ENCODE measurements around the gene PCDHGA1.

The PCDHGA1 gene

DNA sequence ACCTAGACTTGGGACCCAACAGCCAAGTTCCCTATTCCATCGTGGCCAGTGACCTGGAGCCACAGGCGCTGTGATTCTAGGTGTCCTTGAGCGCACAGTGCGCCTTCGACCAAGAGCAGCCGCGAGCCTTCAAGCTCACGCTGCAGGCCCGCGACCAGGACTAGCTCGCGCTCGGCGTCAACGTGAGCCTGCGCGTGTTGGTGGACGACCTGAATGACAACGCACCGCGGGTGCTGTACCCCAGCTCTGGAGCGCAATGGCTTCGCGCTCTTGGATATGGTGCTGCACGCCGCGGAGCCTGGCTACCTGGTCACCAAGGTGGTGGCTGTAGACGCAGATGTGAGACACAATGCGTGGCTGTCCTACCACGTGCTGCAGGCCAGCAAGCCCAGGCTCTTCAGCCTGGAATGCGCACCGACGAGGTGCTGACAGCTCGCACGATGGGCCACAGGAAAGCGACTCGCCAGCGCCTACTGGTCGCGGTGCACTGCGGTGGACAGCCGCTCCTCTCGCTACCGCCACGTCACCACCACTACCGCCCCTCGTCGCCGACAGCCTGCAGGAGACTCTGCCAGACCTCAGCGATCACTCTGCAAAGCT lies 111.4 kb downstream of the PCDHGA1 start:
- DNase-seq (ENCODE audit: low spot score) = no peak

DNA sequence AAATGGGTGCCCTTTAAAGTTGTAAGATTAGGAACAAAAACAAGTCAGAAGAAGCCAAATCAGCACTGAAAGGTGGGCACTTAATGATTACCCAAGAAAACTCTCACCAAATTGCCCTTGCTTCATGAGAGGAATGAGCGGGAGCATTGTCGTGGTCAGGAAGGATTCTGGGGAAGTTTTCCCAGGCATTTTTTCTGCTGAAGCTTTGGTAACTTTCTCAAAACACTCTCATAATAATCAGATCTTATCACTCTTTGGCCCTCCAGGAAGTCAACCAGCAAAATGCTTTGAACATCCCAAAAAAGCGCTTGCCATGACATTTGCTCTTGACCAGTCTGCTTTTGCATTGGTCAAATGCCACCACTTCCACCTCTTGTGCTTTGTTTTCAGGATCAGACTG lies 135.0 kb downstream of the PCDHGA1 start:
- no peak for DNase-seq (ENCODE audit: low spot score)

DNA sequence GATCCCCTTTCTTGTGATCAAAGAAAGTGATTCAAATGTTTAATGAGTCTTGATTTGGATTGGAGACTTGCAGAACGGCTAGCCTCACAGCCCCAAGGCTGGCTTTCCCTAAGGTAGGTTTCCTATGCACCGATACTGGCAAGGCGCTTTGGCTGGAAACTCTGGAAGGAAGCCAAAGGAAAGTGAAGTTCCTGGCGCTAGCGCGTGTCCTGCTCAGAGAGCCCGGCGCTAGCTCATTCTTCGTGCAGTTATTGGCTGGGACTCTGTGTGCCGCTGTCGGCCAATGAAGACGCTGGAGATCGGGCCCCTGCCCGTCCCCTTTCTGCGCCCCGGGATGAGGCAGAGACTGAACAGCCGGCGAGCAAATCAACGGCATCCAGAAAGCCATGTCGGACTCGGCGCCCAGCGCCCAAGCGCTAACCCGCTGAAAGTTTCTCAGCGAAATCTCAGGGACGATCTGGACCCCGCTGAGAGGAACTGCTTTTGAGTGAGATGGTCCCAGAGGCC lies 145.4 kb downstream of the PCDHGA1 start, which contains the start of gene PCDHGC3:
PCDHGC3 (plus strand) TSS at position 342 of the 507 bp plus-strand sequence; CDS start at position 493, 151 bp downstream.
- peak; percentile 96 for DNase-seq (ENCODE audit: low spot score)

DNA sequence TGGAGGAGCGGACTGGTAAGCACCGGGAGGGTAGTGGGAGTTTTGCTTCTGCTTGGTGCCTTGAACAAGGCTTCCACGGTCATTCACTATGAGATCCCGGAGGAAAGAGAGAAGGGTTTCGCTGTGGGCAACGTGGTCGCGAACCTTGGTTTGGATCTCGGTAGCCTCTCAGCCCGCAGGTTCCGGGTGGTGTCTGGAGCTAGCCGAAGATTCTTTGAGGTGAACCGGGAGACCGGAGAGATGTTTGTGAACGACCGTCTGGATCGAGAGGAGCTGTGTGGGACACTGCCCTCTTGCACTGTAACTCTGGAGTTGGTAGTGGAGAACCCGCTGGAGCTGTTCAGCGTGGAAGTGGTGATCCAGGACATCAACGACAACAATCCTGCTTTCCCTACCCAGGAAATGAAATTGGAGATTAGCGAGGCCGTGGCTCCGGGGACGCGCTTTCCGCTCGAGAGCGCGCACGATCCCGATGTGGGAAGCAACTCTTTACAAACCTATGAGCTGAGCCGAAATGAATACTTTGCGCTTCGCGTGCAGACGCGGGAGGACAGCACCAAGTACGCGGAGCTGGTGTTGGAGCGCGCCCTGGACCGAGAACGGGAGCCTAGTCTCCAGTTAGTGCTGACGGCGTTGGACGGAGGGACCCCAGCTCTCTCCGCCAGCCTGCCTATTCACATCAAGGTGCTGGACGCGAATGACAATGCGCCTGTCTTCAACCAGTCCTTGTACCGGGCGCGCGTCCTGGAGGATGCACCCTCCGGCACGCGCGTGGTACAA lies 146.0 kb downstream of the PCDHGA1 start:
- DNase-seq (ENCODE audit: low spot score) = peak; percentile 77

DNA sequence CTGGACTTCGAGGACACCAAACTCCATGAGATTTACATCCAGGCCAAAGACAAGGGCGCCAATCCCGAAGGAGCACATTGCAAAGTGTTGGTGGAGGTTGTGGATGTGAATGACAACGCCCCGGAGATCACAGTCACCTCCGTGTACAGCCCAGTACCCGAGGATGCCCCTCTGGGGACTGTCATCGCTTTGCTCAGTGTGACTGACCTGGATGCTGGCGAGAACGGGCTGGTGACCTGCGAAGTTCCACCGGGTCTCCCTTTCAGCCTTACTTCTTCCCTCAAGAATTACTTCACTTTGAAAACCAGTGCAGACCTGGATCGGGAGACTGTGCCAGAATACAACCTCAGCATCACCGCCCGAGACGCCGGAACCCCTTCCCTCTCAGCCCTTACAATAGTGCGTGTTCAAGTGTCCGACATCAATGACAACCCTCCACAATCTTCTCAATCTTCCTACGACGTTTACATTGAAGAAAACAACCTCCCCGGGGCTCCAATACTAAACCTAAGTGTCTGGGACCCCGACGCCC lies 146.8 kb downstream of the PCDHGA1 start:
- DNase-seq (ENCODE audit: low spot score) = no peak

DNA sequence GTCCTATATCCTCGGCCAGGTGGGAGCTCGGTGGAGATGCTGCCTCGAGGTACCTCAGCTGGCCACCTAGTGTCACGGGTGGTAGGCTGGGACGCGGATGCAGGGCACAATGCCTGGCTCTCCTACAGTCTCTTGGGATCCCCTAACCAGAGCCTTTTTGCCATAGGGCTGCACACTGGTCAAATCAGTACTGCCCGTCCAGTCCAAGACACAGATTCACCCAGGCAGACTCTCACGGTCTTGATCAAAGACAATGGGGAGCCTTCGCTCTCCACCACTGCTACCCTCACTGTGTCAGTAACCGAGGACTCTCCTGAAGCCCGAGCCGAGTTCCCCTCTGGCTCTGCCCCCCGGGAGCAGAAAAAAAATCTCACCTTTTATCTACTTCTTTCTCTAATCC lies 147.5 kb downstream of the PCDHGA1 start:
- no peak for DNase-seq (ENCODE audit: low spot score)

DNA sequence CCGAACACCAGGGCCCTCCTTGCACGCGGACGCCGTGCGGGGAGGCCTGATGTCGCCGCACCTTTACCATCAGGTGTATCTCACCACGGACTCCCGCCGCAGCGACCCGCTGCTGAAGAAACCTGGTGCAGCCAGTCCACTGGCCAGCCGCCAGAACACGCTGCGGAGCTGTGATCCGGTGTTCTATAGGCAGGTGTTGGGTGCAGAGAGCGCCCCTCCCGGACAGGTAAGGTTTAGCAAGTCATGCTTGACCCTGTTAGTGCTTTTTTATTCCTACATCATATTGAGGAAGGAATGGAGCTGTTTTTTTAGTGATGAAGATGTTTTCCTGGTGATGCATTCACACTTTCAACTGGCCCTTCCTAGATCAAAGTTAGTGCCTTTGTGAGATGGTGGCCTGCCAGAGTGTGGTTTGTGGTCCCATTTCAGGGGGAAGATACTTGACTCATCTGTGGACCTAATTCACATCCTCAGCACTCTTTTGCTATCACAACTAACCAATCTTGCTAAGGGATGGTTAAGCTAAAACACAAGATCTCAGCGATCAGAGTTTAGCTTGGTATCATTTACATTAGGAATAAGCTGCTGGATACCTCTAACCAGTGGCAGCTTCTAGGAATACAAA lies 148.1 kb downstream of the PCDHGA1 start:
- DNase-seq (ENCODE audit: low spot score) = no peak

DNA sequence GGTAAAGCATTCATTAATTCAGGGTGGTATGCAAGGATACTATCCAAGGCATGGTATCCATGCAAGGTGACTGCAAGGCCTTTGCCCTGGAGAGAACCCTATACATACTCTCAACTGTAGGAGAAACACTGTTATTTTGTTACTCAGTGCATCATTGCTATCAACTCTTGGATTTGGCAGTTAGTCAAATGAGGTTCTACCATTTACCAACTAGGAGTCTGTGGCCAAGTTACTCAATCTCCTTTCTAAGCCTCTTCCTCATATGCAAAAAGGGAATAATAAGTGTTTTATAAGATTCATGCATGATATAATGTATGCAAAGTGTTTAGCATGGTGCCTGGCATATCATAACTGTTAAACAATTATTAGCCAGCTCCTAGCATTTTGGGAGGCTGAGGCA lies 149.5 kb downstream of the PCDHGA1 start:
- no peak for DNase-seq (ENCODE audit: low spot score)

DNA sequence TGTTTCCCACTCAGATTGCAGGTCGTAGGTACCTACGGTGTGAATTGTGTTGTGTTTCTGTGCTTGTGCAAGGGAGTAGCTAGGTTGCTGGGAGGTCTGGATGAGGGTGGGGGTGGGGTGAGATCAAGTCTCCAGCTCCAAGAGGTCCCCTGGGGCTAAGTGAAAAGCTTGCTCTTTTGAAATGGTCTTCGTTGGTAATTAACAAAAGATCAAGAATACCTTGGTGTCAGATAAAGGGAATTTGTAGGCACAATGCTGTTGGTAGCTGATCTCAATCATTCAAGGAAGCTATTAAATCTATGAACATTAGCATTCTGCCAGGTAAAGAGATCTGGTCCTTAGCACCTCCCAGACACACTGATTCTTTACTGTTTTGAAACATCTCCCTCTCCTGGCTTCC lies 153.6 kb downstream of the PCDHGA1 start:
- DNase-seq (ENCODE audit: low spot score) = no peak

DNA sequence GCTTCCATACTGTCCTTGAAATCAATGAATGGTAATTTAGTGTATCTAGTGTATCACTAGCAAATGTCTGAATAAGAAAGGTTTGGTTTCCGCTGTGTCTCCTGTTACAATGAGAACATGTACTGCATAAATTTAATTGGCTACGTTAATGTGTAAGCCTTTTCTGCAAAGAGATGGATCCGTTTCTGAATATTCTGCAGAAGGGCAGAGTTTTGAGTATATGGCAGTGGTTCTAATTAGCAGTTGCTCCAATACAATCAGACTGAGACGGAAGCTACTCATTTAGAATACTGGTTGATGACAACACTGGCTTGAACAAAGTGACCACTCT lies 154.0 kb downstream of the PCDHGA1 start:
- no peak for DNase-seq (ENCODE audit: low spot score)

DNA sequence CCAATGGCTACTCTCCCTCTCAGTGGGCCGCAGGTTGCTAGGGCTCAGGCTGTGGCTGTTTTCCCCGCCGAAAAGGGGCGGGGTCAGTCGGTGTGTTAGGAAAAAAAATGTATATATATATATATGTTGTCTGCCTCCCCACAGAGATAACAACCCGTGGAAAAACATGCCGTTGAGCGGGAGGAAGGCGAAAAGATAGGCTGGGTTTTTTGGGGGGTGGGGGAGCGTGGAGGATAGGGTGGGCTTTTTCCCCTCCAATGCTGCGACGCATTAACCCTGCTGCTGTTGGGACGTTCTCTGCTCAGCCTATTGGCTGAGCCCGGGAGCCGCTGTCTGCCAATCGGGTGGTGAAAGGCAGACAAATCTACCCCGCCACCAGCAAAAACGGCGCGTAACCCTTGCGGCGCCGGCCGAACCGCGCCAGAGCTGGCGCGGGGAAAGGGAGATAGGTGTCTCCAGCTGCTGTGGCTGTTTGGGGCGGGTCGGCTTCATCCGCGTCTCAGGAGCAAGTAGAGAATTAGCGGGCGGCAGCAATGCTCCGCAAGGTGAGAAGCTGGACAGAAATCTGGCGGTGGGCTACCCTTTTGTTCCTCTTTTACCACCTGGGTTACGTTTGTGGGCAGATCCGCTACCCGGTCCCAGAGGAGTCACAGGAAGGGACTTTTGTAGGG lies 154.5 kb downstream of the PCDHGA1 start, which contains the start of gene PCDHGC4:
PCDHGC4 (plus strand) TSS at position 390 of the 671 bp plus-strand sequence; CDS start at position 534, 144 bp downstream.
- DNase-seq (ENCODE audit: low spot score) = no peak

DNA sequence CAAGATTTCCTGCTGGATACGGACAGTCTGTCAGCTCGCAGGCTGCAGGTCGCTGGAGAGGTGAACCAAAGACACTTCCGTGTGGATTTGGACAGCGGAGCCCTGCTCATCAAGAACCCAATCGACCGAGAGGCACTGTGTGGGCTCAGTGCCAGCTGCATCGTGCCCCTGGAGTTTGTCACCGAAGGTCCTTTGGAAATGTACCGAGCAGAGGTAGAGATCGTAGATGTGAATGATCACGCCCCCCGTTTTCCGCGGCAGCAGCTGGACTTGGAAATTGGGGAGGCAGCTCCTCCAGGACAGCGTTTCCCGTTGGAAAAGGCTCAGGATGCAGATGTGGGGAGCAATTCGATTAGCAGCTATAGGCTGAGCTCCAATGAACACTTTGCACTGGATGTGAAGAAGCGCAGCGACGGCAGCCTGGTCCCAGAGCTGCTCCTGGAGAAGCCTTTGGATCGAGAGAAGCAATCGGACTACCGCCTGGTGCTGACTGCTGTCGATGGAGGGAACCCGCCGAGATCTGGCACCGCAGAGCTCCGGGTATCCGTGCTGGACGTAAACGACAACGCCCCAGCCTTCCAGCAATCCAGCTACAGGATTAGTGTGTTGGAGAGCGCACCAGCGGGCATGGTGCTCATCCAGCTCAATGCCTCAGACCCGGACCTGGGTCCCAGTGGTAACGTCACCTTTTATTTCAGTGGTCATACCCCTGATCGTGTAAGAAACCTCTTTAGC lies 155.2 kb downstream of the PCDHGA1 start:
- no peak for DNase-seq (ENCODE audit: low spot score)

DNA sequence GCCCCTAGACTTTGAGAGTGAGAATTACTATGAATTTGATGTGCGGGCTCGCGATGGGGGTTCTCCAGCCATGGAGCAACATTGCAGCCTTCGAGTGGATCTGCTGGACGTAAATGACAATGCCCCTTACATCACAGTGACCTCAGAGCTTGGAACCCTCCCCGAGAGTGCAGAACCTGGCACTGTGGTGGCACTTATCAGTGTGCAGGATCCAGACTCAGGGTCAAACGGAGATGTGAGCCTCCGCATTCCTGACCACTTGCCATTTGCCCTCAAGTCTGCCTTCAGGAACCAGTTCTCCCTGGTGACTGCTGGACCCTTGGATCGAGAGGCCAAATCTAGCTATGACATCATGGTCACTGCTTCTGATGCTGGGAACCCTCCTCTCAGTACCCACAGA lies 155.8 kb downstream of the PCDHGA1 start:
- DNase-seq (ENCODE audit: low spot score) = no peak

DNA sequence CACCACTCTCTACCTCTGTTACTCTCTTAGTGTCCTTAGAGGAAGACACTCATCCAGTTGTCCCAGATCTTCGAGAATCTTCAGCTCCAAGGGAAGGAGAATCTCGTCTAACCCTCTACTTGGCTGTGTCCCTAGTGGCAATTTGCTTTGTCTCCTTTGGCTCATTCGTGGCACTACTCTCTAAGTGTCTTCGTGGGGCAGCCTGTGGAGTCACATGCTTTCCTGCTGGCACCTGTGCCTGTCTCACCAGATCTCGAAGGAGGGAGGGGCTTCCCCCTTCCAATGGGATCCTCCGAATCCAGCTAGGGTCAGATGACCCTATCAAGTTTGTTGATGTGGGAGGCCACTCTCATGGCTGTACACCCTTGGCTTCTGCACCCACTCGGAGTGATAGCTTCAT lies 156.8 kb downstream of the PCDHGA1 start:
- DNase-seq (ENCODE audit: low spot score) = no peak

DNA sequence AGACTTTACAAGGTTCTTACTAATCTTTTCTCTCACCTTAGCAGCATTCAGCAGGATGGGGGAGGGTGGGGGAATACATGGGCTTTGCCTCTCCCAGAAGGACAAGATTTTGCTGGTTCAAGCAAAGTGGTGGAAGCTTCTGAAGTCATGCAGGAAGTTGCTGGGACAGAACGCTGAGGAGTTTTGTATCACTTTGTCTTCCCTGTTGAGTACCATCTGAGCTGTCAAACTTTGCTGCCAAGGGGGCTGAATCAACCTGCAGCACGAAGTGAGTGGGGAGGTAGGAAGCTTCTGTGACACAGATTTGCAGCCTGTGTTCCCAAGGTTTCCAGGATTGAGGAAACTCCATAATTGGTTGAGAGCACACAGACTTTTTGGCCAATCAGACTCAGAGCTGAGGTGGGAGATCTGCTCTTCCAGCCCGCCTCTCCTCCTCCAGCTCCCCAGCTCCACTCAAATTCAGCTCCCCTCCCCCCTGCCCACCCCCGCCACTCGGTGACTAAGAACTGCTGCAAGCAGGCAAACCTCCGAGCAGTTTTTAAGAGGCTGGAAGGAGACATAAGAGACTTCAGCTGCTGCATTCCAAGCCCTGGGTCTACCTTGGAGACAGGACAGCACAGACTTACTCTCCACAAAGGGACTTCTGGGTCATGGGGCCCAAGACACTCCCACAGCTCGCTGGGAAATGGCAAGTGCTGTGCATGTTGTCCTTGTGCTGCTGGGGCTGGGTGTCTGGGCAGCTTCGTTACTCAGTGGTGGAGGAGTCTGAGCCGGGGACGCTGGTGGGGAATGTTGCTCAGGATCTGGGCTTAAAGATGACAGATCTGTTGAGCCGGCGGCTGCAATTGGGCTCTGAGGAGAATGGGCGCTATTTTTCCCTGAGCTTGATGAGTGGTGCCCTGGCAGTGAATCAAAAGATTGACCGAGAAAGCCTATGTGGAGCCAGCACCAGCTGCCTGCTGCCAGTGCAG lies 158.6 kb downstream of the PCDHGA1 start, which contains the start of gene PCDHGC5:
PCDHGC5 (plus strand) TSS at position 491 of the 971 bp plus-strand sequence; CDS start at position 651, 160 bp downstream.
- peak; percentile 89 for DNase-seq (ENCODE audit: low spot score)

DNA sequence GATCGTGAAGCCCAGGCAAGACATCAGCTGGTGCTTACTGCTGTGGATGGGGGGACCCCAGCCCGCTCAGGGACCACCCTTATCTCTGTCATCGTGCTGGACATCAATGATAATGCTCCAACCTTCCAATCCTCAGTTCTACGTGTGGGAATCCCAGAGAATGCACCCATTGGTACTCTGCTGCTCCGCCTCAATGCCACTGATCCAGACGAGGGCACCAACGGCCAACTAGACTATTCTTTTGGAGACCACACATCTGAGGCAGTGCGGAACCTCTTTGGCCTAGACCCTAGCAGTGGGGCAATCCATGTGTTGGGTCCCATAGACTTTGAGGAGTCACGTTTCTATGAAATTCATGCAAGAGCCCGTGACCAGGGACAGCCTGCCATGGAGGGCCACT lies 159.5 kb downstream of the PCDHGA1 start:
- DNase-seq (ENCODE audit: low spot score) = no peak

DNA sequence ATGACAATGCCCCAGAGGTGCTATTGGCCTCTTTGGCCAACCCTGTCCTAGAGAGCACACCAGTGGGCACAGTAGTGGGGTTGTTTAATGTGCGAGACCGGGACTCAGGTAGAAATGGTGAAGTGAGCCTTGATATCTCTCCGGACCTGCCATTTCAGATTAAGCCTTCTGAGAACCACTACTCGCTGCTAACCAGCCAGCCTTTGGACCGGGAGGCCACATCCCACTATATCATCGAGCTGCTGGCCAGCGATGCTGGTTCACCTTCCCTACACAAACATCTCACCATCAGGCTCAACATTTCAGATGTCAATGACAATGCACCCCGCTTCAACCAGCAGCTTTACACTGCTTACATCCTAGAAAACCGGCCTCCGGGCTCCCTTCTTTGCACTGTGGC lies 160.0 kb downstream of the PCDHGA1 start:
- DNase-seq (ENCODE audit: low spot score) = no peak

DNA sequence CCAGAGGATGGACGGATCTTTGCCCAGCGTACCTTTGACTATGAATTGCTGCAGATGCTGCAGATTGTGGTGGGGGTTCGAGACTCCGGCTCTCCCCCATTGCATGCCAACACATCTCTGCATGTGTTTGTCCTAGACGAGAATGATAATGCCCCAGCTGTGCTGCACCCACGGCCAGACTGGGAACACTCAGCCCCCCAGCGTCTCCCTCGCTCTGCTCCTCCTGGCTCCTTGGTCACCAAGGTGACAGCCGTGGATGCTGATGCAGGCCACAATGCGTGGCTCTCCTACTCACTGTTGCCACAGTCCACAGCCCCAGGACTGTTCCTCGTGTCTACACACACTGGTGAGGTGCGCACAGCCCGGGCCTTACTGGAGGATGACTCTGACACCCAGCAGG lies 160.5 kb downstream of the PCDHGA1 start:
- DNase-seq (ENCODE audit: low spot score) = no peak

DNA sequence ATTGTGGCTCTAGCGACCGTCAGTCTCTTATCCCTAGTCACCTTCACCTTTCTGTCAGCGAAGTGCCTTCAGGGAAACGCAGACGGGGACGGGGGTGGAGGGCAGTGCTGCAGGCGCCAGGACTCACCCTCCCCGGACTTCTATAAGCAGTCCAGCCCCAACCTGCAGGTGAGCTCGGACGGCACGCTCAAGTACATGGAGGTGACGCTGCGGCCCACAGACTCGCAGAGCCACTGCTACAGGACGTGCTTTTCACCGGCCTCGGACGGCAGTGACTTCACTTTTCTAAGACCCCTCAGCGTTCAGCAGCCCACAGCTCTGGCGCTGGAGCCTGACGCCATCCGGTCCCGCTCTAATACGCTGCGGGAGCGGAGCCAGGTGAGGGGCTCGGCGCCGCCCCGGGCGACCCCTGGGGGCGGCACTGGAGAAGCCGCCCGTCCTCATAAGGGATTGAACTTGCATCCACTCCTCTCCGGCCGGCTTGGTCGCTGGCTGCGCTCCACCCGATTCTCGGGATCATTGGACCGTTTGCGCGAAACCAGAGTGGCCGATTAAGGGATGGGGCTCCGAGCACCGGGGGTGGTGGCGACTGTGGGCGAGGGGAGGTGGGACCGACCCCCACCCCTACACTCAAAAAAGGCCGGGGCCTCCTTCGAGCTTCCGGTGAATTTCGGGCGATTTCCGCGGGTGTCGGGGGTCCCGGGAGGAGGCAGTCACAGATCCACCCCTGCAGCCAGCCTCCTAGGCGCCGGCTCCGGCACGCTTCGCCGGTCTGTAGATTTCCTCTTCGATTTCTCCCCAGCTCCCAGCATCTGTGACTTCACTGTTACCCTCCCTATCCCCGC lies 161.2 kb downstream of the PCDHGA1 start:
- DNase-seq (ENCODE audit: low spot score) = no peak

All from GM03348 (cell line).